Vagina (tissue), 2 donors: Measurements from ENCODE around the gene DISP3.

Source experiments
- CTCF ChIP-seq, 3 experiments: fragments of 450-650 bp in 2 of 3; fragments of 200-600 bp in 1 of 3; sonication (generic) in 1 of 3; IDR thresholded peaks; one replicate each; pipeline ENCODE4 v1.5.1; 2017 to 2019; ENCODE audit warnings: antibody characterized with exemption in 3 of 3, mild to moderate bottlenecking in 2 of 3, moderate library complexity in 2 of 3
- POLR2A ChIP-seq, 2 donors: fragments of 450-650 bp; IDR thresholded peaks; one replicate each; pipeline ENCODE4 v1.6.1; 2017; ENCODE audit warnings: antibody characterized with exemption in 2 of 2, mild to moderate bottlenecking in 2 of 2, moderate library complexity in 2 of 2
- POLR2AphosphoS5 ChIP-seq, 2 donors: sonication (generic); formaldehyde crosslinking; IDR thresholded peaks; one replicate each; pipeline ENCODE4 v1.9.0; 2017; ENCODE audit warnings: antibody characterized with exemption in 2 of 2, mild to moderate bottlenecking in 2 of 2, low read depth in 1 of 2; ENCODE audit not compliant: insufficient read depth in 1 of 2

GRCh38 chr1:11485191-11485590 is 6.2 kb downstream of the DISP3 start:
- no peak for TF ChIP-seq CTCF (IDR thresholded peaks at IDR 0.05)
- TF ChIP-seq POLR2AphosphoS5 (IDR thresholded peaks at IDR 0.05; ENCODE audit: insufficient read depth in 1 of 2, low read depth in 1 of 2), result no peak
- no peak for TF ChIP-seq POLR2A (IDR thresholded peaks at IDR 0.05)
